Ishikawa (cell line): ENCODE measurements around the gene ZCCHC14.

Source experiments
- CEBPB ChIP-seq: IDR thresholded peaks from 2 replicates; pipeline ENCODE4 v1.6.1; 2012
- CREB1 ChIP-seq: IDR thresholded peaks from 2 replicates; pipeline ENCODE4 v1.6.1; 2012; ENCODE audit warnings: low read depth
- EGR1 ChIP-seq: IDR thresholded peaks from 2 replicates; pipeline ENCODE4 v1.6.1; 2012
- EP300 ChIP-seq: IDR thresholded peaks from 2 replicates; pipeline ENCODE4 v1.6.1; 2012; ENCODE audit warnings: borderline replicate concordance
- FOXM1 ChIP-seq: IDR thresholded peaks from 2 replicates; pipeline ENCODE4 v1.6.1; 2012; ENCODE audit warnings: low read depth, borderline replicate concordance
- NFIC ChIP-seq: IDR thresholded peaks from 2 replicates; pipeline ENCODE4 v1.6.1; 2012
- RAD21 ChIP-seq: IDR thresholded peaks from 2 replicates; pipeline ENCODE4 v1.6.1; 2012; ENCODE audit warnings: low read depth
- TAF1 ChIP-seq: IDR thresholded peaks from 2 replicates; pipeline ENCODE4 v1.6.1; 2012; ENCODE audit warnings: low read depth, mild to moderate bottlenecking
- TCF12 ChIP-seq: IDR thresholded peaks from 2 replicates; pipeline ENCODE4 v1.6.1; 2012; ENCODE audit warnings: low read depth
- TEAD4 ChIP-seq: IDR thresholded peaks from 2 replicates; pipeline ENCODE4 v1.6.1; 2012
- USF1 ChIP-seq: IDR thresholded peaks from 2 replicates; pipeline ENCODE4 v1.6.1; 2012
- YY1 ChIP-seq: IDR thresholded peaks from 2 replicates; pipeline ENCODE4 v1.6.1; 2012; ENCODE audit warnings: low read depth
- ZBTB7A ChIP-seq: IDR thresholded peaks from 2 replicates; pipeline ENCODE4 v1.6.1; 2012; ENCODE audit warnings: low read depth
- TF ChIP-seq, protein P1 (sequence below): IDR thresholded peaks from 2 replicates; pipeline ENCODE4 v1.6.1; 2012; ENCODE audit warnings: low read depth, mild to moderate bottlenecking
- TF ChIP-seq, protein P2 (sequence below): IDR thresholded peaks from 2 replicates; pipeline ENCODE4 v1.6.1; 2012

ZCCHC14 gene

GRCh38 chr16:87380881-87381280 is 111.9 kb downstream of the ZCCHC14 start:
- no peak for TF ChIP-seq EGR1
- TF ChIP-seq RAD21: no peak
- no peak for TF ChIP-seq FOXM1
- TF ChIP-seq, protein P1, sequence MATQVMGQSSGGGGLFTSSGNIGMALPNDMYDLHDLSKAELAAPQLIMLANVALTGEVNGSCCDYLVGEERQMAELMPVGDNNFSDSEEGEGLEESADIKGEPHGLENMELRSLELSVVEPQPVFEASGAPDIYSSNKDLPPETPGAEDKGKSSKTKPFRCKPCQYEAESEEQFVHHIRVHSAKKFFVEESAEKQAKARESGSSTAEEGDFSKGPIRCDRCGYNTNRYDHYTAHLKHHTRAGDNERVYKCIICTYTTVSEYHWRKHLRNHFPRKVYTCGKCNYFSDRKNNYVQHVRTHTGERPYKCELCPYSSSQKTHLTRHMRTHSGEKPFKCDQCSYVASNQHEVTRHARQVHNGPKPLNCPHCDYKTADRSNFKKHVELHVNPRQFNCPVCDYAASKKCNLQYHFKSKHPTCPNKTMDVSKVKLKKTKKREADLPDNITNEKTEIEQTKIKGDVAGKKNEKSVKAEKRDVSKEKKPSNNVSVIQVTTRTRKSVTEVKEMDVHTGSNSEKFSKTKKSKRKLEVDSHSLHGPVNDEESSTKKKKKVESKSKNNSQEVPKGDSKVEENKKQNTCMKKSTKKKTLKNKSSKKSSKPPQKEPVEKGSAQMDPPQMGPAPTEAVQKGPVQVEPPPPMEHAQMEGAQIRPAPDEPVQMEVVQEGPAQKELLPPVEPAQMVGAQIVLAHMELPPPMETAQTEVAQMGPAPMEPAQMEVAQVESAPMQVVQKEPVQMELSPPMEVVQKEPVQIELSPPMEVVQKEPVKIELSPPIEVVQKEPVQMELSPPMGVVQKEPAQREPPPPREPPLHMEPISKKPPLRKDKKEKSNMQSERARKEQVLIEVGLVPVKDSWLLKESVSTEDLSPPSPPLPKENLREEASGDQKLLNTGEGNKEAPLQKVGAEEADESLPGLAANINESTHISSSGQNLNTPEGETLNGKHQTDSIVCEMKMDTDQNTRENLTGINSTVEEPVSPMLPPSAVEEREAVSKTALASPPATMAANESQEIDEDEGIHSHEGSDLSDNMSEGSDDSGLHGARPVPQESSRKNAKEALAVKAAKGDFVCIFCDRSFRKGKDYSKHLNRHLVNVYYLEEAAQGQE: no peak
- TF ChIP-seq YY1: no peak
- TF ChIP-seq CEBPB: no peak
- TF ChIP-seq TCF12: no peak
- TF ChIP-seq USF1: no peak
- no peak for TF ChIP-seq CREB1

GRCh38 chr16:87380403-87380802 is 112.4 kb downstream of the ZCCHC14 start:
- TF ChIP-seq, protein P1: no peak
- TF ChIP-seq RAD21 (no peak), FOXM1 (no peak), EGR1 (no peak), CEBPB (no peak), NFIC (no peak), TAF1 (no peak), YY1 (no peak), ZBTB7A (no peak), USF1 (no peak), EP300 (no peak), TCF12 (no peak), TEAD4 (no peak), CREB1 (no peak)
- TF ChIP-seq, protein P2, sequence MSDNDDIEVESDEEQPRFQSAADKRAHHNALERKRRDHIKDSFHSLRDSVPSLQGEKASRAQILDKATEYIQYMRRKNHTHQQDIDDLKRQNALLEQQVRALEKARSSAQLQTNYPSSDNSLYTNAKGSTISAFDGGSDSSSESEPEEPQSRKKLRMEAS: no peak

- TF ChIP-seq, protein P1: no peak
- TF ChIP-seq CEBPB: no peak
- TF ChIP-seq ZBTB7A: no peak
- no peak for TF ChIP-seq USF1
- no peak for TF ChIP-seq FOXM1
- no peak for TF ChIP-seq NFIC
- no peak for TF ChIP-seq YY1
- TF ChIP-seq TEAD4: no peak
- TF ChIP-seq TCF12: no peak
- TF ChIP-seq EP300: no peak
- TF ChIP-seq CREB1: no peak
- no peak for TF ChIP-seq RAD21
- no peak for TF ChIP-seq EGR1
These were observed 116.2 kb downstream of the ZCCHC14 start for GRCh38 chr16:87376660-87377059.

DNA sequence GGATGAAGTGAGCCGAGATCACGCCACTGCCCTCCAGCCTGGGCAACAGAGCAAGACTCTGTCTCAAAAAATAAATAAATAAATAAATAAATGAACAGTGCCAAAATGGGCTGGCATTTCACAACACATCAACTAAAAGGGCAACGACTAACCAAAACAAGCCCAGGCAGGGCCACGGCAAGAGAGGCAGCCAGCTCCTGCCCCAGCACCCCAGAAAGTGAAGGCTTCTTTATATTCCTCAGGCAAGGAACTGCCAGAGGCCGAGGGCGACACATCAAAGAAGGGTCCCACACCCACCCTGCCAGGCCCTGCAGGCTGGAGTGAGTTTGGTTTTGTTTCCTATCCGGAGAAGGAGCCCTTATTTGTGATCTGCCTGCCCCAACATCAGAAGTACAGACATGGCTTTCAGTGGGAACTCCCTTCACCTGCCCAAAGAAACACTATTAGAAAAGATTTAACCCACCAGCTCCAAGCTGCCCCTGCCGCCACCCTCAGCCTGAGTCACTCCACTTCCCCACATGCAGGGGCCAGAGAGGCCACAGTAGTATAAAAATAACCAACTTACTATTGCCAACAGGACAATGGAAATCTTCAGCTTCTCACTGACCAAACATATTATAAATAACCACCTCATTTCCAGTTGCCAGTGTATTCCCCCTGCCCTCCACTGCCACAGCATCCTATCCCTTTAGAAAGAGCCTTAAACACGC is 117.2 kb downstream of the ZCCHC14 start:
- TF ChIP-seq ZBTB7A: no peak
- TF ChIP-seq EP300: no peak

GRCh38 chr16:87374313-87374712 is 118.5 kb downstream of the ZCCHC14 start:
- TF ChIP-seq EGR1 (no peak), TEAD4 (no peak), NFIC (no peak), CEBPB (no peak), FOXM1 (no peak), YY1 (no peak), RAD21 (no peak)
- TF ChIP-seq, protein P1: no peak
